GM15510 (cell line): ENCODE data around the gene SYCP1.

ENCODE experiments used
- POLR2A ChIP-seq: IDR thresholded peaks from 3 replicates; pipeline ENCODE4 v1.6.1; 2011; ENCODE audit warnings: borderline replicate concordance; ENCODE audit not compliant: insufficient read length; ENCODE audit errors: extremely low read depth

SYCP1 gene

GRCh38 chr1:114926607-114927006 lies 71.9 kb downstream of the SYCP1 start:
- no peak for TF ChIP-seq POLR2A

- TF ChIP-seq POLR2A, result no peak
These were observed 72.7 kb downstream of the SYCP1 start for GRCh38 chr1:114927401-114927800.

GRCh38 chr1:114956570-114956969 lies 101.9 kb downstream of the SYCP1 start:
- no peak for TF ChIP-seq POLR2A

GRCh38 chr1:114959423-114959822 lies 104.8 kb downstream of the SYCP1 start:
- TF ChIP-seq POLR2A, result no peak

- TF ChIP-seq POLR2A, result no peak
These were observed 122.2 kb downstream of the SYCP1 start for GRCh38 chr1:114976891-114977290.

GRCh38 chr1:114979278-114979891 lies 124.7 kb downstream of the SYCP1 start:
- no peak for TF ChIP-seq POLR2A

- TF ChIP-seq POLR2A, result no peak
These were observed 127.6 kb downstream of the SYCP1 start for GRCh38 chr1:114982251-114982650.

- TF ChIP-seq POLR2A, result no peak
These were observed 131.6 kb downstream of the SYCP1 start for GRCh38 chr1:114986286-114986685.

- TF ChIP-seq POLR2A, result no peak
These were observed 133.4 kb downstream of the SYCP1 start for GRCh38 chr1:114988095-114988494.

- no peak for TF ChIP-seq POLR2A
These were observed 143.0 kb downstream of the SYCP1 start for GRCh38 chr1:114997510-114998289.

GRCh38 chr1:115006191-115006590 lies 151.5 kb downstream of the SYCP1 start:
- TF ChIP-seq POLR2A, result no peak

- no peak for TF ChIP-seq POLR2A
These were observed 157.3 kb downstream of the SYCP1 start for GRCh38 chr1:115012006-115012405.

- no peak for TF ChIP-seq POLR2A
These were observed 157.8 kb downstream of the SYCP1 start for GRCh38 chr1:115012434-115012833.

- TF ChIP-seq POLR2A, result no peak
These were observed 159.1 kb downstream of the SYCP1 start for GRCh38 chr1:115013792-115014191.

- TF ChIP-seq POLR2A, result no peak
These were observed 166.5 kb downstream of the SYCP1 start for GRCh38 chr1:115021145-115021544.

- no peak for TF ChIP-seq POLR2A
These were observed 168.9 kb downstream of the SYCP1 start for GRCh38 chr1:115023593-115023992.
